HS-27A (cell line): ENCODE measurements around the gene ALLC.

Source experiments
- DNase-seq: peaks from one replicate; pipeline ENCODE4 v3.0.0-alpha.2; 2012; ENCODE audit warnings: low read depth, missing footprints

The ALLC gene

DNA sequence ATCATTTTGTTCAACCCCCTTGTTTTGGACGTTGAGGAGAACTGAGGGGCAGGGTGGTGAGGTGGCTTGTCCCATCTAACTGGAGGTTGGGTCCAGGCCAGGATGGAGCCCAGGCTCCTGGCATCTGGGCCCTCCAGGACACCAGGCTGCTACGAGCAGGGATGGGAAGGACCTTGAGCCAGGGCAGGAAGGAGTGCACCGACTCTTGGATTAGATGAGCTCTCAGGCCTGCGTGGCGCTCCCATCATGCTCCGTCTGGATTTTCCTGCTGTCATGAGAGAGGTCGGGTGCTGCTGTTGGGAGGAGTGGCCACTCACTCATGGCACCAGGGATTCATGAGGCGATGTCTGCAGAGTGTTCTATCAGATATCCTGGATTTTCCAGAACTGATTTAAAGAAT lies 18.3 kb upstream of the ALLC start:
- DNase-seq = no peak

DNA sequence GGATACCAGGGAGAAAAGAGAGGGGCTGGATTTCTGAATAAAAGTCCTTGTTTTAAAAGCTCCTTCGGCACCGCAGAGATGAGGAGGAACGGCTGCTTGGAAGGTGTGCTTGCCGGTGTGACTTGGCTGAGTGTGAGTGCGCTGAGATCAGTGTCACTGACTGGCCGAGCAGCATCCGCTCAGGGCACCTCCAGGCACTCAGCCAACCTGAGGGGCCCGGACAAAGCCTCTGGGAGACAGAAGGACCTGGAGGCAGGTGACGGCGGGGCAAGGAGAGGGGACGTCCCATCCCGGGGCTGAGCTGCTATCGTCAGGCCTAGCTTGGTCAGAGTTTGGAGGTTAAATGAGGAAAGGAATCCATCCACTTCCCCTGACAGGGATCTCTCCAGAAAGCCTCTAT lies 16.8 kb upstream of the ALLC start:
- DNase-seq = no peak

DNA sequence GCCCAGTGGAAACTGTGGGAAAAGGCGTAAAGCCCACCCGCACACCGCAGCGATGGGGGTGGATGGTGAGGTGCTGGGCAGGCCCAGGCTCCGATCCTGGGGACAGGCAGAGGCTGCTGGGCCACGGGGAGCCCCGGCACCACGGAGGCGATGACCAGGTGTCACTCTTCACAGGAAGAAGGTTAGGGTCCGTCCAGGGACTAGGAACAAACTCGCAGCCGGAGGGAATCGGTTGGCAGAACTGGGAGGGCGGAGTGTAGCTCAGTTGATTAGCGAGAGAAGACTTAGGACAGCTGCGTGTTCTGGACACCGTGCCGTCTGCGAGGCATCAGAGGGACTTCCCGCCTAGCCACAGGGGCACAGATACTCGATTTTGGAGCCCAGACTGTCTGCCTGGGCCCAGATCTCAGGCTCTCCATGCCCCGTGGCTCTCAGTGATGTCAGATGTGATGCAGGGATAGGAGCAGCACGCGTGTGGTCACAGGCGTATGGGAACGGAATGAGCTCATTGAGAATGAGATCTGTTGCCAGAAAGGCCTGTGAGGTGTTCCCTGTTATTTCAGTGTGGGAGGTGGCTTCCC lies 16.1 kb upstream of the ALLC start:
- no peak for DNase-seq

DNA sequence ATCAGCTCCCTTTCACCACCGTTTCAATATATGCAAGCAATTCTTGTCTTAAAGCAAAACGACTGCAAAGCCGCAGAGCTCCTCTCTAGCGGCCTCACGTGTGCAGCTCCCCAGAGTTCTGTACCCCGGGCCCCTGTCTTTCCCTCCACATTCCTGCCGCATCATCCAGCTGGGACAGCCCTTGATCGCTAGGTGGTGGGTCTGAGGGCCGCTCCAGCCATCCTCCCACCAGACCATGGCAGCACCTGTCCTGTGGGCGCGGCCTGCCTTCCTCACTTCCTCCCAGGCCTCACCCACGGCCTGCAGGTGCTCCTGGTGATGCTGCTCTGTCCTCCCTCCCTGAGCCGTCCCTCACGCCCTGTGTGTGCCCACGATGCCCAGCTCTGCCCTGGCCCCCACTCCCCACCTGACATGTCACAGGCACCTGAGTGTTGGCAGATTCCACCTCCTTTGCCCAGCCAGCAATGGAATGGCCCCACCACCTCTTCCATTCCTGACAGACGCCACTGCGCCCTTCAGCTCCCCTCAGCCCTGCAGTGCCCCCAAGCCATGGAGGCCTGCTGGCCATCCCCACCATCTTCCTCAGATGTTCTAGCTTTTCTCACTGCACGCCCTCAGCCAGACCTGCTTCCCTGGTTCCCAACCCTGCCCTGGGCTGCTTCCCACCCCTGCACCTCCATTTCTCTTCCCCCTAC lies 15.3 kb upstream of the ALLC start:
- no peak for DNase-seq

DNA sequence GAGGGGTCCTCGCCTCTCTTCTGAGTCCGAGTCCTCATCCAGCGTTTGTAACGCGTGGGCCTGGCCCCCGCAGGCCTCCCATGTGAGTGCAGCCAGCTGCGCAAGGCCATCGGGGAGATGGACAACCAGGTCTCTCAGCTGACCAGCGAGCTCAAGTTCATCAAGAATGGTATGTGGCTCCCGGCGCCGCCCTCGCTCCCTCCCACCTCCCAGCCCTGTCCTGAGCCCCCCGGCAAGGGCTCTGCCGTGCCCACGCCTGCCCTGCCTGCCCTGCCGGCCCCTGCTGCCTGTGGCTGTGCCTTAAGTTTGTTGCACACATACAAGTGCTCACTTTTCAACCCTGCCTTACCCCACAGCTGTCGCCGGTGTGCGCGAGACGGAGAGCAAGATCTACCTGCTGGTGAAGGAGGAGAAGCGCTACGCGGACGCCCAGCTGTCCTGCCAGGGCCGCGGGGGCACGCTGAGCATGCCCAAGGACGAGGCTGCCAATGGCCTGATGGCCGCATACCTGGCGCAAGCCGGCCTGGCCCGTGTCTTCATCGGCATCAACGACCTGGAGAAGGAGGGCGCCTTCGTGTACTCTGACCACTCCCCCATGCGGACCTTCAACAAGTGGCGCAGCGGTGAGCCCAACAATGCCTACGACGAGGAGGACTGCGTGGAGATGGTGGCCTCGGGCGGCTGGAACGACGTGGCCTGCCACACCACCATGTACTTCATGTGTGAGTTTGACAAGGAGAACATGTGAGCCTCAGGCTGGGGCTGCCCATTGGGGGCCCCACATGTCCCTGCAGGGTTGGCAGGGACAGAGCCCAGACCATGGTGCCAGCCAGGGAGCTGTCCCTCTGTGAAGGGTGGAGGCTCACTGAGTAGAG lies 14.4 kb upstream of the ALLC start:
- DNase-seq = no peak

DNA sequence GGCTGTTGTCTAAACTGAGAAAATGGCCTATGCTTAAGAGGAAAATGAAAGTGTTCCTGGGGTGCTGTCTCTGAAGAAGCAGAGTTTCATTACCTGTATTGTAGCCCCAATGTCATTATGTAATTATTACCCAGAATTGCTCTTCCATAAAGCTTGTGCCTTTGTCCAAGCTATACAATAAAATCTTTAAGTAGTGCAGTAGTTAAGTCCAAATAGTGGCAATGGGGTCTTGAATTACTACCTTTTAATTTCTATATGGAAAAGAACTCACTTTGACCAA lies 13.8 kb upstream of the ALLC start:
- DNase-seq = no peak

DNA sequence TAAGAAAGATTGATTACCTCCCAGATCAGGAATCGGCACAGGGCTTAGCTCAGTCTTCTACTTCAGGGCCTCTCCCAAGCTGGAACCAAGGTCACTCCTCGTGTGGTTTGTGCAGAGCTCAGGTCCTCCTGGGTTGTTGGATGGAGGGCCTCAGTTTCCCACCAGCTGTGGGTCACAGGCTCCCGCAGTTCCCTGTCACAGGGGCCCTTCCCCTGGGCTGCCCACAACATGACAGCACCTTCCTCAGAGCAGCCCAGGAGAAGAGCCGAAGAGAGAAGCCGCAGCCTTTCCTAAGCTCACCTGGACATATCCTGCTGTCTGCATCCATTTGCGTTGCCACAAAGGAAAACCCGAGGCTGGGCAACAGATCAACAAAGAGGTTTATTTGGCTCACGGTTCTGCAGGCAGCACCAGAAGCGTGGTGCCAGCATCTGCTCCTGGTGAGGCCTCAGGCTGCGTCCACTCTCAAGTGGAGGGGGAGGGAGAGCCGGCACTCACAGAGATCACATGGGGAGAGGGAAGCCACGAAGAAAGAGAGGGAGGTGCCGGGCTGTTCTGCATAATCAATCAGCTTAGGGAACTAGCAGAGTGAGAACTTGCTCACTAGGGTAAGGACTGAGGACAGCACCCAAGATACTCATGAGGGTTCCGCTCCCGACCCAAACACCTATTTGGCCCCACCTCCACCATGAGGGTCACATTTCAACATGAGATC lies 13.0 kb upstream of the ALLC start:
- DNase-seq = no peak

DNA sequence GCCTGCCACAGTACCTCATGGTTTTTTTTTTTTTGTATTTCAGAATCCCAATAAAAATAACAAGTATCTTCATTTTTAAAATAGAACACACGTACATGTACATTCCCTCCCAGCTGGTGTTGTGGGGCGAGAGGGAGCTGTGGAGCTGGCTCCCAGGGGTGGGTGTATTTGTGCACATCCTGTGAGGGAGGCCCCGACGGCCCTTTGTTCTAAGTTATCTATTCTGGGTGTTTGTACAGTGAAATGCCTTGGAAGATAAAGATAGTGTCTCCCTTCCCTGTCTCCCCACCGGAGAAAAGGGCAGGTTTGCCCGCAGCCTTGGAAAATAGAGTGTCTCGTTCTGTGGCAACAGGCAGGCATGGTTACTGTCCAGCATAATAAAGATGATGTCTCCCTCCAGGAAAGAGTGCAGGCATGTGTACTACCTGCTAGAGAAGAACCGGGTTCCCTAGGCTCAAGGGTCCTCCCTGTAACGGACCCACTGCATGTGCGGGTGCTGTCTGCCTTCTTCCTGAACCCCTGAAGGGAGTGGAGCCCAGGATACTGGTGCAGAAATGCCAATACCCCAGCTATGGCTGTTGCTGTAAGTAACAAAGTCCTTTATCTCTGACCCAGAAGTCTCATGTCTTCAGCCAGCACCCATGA lies 12.1 kb upstream of the ALLC start:
- DNase-seq = no peak

DNA sequence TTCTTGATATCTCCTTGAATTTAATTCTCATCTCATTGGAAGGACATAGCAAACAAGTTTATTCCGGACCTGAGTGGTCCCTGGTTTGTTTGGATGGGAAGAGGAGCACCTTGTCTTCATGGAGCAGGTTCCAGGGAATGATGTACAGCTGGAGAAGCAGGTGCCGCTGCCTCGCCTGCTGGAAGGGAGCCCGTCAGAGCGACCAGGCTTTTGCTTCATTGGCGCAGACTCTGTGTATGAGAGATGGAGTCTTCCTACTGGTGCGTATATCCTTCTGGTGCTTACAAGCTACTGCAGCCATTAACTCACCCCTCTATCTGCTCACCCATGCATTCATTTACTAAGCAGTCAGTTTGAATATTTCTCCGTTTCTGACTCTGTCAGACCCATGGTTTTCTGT lies 11.6 kb upstream of the ALLC start:
- DNase-seq = no peak

DNA sequence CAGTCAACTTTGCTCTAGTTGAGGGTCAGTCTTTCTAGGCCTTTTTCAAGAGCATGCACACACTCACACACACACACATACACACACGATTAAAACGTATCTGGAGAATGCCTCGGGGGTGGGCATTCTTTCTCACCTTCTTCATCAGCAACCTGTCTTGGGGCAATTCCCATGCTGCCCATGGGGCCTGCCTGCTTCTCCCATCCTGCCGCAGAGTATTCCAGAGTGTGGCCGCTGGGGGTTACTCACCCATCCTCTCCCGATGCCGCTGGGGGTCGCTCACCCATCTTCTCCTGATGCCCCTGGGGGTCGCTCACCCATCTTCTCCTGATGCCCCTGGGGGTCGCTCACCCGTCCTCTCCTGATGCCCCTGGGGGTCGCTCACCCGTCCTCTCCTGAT lies 10.8 kb upstream of the ALLC start:
- DNase-seq = no peak

DNA sequence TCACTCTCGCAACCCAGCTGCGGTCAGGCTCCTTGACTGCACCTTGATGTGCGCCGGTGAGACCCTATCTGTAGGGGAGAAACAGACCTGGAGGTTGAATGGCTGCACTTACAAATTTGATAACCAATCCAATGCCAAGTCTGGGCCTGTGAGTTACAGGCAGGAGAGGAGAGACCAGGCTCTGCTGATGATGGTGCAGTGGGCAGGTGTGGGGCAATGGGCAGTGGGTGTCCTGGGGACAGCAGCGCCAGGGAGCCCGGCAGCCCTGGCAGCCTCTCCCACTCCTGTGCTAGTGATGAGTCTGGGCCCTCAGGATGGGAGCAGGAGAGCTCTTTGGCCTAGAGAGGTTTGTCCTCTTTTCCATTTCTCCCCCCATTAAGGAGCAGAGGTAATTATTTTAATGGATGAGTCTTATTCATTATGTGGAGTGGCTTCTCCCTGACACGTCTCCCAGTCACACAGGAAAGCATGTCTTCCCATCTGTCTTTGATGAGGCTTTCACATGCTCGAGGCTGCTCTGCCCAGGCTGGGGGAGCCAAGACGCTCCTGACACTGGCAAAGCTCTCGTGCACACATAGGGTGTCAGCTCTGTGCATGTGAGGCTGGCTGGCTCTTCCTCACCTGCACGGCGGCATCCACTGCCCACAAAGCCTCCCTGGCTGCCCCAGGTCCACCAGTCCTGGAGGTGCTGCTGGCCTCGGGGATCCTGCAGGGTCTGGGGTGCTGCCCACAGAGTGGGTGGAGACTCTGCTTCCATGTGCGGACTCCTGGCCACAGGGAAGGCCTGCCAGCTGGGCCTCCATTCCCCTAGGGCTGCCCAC lies 10.0 kb upstream of the ALLC start:
- DNase-seq = no peak

DNA sequence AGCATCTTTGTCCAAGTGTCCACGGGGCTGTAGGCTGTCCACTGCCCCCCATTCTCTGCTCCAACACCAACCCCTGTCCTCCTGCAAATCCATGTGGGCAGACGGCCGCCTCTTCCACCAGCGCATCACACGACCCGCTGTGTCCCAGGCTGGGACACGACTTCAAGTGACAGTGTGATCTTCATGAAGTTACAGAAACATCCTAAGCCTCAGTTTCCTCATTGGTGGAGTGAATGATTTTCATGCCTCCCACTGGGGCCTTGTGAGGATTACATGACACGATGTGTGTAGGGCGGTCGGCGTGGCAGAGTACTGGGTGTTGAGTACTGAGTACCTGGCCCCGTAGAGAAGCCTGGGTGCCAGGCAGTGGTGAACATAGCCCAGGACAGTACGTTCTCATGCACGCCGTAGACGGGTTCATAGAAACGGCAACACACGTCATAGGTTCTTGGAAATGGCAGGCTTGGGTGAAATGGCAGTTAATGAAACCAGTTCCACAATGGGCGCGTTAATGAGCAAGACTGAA lies 9.3 kb upstream of the ALLC start:
- no peak for DNase-seq

DNA sequence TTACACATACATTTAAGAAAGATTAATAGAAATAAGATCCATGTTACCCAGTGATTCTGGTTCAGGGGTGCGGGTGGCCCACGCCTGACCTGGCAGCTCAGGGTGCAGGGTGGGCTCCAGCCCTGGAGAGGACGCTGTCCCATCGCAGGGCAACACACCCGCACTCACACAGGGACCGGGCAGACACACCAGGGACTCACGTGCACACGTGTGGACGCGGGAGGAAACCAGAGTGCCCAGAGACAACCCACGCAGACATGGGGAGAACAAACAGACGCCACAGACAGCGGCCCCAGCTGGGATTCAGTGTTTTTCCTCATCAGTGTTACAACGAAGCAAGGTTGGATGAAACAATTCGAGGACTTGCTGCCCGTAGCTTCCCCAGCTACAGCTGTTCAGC lies 8.4 kb upstream of the ALLC start:
- no peak for DNase-seq

DNA sequence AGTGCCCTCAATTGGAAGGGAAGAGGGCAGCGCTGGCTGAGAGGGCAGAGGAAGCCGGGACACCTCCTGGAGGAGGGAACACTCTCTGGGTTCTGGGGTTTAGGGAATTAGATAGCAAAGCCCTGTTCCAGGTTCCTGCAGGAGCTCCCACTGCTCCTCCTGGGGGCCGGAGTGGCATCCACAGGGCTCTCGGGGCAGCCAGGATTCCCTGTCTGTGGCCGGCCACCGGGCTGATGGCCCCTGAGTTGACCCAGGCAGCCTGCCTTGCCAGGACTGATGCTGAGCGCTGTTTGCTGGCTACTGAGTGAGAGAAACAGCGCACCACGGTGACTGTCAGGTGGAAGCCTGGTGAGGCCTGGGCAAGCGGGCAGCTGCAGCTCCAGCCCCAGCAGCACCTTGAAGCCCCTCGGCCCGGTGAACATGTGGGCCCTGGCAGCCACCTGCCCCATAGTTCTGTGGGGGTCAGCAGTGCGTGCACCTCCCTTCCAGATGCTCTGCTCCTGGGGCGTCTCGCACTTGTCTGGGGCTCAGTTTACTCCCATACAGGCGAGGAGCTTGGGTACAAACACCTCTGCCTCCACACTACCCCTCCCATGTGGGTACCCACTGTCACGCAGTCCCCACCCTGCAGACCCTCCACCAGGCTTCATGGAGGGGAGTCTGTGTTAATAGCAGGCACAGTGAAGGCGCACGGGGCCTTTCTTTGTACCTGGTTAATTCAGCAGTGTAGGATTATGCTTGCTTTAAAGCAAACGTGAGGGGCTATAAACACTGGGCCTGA lies 7.7 kb upstream of the ALLC start:
- DNase-seq = no peak

DNA sequence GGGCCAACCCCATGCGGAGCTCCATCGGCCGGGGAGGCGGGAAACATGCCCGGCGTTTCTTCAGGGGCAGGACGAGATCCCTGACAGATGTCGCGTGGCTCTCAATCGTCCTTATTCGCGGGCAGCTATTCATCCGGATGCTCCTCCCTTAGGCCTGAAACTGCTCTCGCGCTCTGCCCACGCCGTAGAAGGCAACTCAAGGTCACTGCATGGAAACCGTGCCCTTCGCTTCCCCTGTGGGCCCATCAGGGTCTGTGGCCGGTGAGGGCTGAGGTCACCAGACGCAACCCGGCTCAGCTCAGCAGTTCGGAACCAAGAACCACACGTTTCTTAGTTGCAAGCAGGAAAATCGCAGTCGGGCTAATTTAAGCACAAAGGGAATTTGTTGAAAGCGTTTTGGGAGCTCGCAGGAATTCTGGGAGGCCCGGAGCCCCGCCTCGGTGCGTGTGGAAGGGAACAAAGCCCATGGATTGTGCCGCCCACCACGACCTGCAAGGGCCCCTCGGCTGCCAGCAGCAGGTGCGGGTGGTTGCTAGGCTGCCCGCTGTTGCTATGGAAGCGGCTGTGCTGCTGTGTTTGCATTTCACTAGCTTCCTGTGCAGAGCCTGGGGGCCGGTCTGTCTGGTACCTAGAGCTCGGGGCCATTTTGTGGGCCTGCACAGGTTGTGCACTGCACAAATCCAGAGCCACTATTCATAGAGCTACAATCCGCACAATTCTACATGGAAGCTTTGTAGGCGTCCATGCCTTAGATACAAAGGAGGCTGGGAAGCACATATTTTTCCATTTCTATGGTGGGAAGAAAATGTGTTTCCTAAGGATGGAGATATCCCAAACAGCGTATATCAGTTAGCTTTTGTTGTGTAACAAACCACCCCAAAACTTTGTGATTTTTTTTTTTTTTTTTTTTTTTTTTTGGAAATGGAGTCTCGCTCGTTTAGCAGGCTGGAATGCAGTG lies 6.0 kb upstream of the ALLC start:
- no peak for DNase-seq

DNA sequence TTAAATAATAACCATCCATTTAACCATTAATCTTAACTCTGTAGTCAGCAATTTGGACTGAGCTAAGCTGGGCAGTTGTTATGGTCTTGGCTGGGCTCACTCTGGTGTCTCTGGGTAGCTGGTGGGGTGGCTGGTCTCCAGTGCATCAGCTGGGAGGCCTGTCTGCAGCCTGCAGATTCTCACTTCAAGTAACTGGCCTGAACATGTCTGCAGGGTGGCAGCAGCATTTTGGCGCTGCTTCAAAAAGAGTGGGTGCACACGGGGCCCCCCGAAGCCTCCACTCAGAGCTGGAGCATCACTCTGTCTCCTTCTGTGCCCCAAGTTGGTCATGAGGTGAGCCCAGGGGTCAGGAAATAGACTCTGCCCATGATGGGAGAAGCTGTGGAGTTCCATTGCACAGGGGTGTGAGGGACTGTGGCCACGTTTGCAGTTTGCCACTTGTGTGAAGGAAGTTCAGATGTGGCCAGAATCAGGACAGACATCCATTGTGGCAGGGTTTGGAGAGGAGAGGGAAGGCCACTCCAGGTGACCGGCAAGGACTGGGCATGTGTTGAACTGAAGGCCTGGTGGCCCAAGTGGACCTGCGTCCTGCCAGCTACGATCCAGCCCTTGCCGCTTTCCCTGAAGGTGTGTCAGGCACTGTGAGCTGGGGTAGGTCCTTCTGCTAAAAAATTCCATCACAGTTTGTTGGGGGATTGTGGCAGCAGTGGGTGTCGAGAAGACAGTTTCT lies 4.9 kb upstream of the ALLC start:
- no peak for DNase-seq

DNA sequence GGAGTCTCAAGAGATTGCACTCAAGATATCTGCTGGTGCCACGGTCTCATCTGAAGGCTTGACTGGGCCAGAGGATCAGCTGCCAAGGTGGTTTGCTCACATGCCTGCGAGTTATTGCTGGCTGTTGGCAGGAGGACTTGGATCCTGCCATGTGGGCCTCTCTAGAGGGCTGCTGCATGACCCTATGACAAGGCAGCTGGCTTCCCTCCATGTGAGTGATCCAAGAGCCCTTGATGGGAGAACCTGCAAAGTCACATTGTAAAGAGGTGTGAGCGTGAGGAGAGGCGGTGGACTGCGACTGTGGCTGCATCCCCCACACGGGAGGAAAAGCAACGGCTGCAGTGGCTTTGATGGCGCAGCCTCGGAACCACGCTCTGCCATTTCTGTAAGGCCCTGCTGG lies 4.0 kb upstream of the ALLC start:
- no peak for DNase-seq

DNA sequence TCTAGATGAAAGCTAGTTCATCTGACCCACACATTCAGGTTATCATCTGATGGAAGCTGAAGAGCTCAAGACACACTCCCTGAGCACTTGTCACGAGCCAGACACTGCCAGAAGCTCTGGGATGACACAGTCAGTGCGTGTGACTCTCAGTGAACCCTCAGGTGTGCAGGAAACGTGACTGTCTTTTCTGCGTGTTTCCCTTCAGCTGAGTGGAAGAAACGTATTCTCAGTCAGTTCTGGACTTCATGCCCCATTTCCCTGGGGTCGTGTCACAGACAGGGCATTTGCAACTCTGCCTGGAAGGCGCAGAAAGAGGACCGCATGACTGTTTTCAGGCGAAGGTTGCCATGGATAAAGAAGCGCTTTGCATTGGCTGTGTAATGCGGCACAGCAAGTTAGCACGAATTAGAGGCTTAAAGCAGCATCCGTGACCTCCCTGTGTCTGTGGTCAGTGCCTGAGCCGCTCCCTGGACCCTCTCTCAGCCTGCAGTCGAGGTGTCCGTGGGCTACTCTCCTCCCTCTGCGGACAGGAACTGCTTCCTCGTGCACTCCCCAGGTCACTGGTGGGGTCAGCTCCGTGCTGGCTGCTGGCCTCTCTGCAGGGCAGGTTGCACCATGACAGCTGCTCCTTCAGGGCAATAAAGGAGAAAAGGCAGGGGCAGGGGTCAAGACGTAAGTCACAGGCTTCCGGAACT lies 3.3 kb upstream of the ALLC start:
- no peak for DNase-seq
